ENCODE measurements around the gene THSD4. TPM values are rescaled to one million over a fixed set of nuclear protein-coding genes. Genes with fewer than 3 reads are reported as not detected.

The THSD4 gene
- total RNA-seq, 1 donor = 15.6 TPM

DNA sequence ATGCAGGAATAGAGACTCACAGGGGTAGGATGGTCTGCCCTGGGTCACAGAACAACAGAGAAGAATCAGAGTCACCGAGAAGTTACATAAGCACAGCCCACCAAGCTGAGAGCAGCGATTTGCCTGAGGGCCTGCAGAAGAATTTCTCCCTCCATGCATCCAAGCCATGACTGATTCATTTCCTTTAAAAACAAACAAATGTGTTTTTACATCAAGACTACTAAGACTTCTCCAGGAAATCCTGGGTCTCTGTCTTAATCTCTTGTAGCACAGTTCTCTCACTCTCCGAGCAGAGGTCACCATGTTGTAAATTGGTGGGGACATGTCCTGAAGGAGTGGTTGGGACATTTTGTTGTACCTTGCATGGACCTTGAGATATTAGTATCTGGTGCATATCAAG lies 159.8 kb downstream of the THSD4 start:
- no peaks in the 10 kb centered on the region for H3K9me3 ChIP-seq (ENCODE audit: low read depth, low read length)
- DNase-seq (ENCODE audit: insufficient read length, low spot score, missing footprints) = no peak
- peak overlapping the region; percentile 55 for H3K4me2 ChIP-seq (ENCODE audit: insufficient read depth, low read length)
- no peaks in the 10 kb centered on the region for H3K79me2 ChIP-seq (ENCODE audit: insufficient read depth, low read length)
- H3K4me1 ChIP-seq (ENCODE audit: insufficient read depth, low read length) = peaks cover 55% of the 10 kb centered on the region
- TF ChIP-seq, protein P1, sequence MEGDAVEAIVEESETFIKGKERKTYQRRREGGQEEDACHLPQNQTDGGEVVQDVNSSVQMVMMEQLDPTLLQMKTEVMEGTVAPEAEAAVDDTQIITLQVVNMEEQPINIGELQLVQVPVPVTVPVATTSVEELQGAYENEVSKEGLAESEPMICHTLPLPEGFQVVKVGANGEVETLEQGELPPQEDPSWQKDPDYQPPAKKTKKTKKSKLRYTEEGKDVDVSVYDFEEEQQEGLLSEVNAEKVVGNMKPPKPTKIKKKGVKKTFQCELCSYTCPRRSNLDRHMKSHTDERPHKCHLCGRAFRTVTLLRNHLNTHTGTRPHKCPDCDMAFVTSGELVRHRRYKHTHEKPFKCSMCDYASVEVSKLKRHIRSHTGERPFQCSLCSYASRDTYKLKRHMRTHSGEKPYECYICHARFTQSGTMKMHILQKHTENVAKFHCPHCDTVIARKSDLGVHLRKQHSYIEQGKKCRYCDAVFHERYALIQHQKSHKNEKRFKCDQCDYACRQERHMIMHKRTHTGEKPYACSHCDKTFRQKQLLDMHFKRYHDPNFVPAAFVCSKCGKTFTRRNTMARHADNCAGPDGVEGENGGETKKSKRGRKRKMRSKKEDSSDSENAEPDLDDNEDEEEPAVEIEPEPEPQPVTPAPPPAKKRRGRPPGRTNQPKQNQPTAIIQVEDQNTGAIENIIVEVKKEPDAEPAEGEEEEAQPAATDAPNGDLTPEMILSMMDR (IDR thresholded peaks at IDR 0.05; ENCODE audit: extremely low read depth, low read depth, low read length) = no peak
- no peak overlapping the region for H3K4me3 ChIP-seq (ENCODE audit: insufficient read depth, low read length)
- peak overlapping the region; percentile 63 for H2AFZ ChIP-seq (ENCODE audit: low read length)
- peak overlapping the region; percentile 84 for H3K27ac ChIP-seq (ENCODE audit: low read depth, low read length)
- no peaks in the 10 kb centered on the region for H3K36me3 ChIP-seq (ENCODE audit: insufficient read depth, low read length)
- no peaks in the 10 kb centered on the region for H4K20me1 ChIP-seq (ENCODE audit: insufficient read depth, low read length)
- H3K27me3 ChIP-seq (ENCODE audit: insufficient read depth, low read length) = no peaks in the 10 kb centered on the region

DNA sequence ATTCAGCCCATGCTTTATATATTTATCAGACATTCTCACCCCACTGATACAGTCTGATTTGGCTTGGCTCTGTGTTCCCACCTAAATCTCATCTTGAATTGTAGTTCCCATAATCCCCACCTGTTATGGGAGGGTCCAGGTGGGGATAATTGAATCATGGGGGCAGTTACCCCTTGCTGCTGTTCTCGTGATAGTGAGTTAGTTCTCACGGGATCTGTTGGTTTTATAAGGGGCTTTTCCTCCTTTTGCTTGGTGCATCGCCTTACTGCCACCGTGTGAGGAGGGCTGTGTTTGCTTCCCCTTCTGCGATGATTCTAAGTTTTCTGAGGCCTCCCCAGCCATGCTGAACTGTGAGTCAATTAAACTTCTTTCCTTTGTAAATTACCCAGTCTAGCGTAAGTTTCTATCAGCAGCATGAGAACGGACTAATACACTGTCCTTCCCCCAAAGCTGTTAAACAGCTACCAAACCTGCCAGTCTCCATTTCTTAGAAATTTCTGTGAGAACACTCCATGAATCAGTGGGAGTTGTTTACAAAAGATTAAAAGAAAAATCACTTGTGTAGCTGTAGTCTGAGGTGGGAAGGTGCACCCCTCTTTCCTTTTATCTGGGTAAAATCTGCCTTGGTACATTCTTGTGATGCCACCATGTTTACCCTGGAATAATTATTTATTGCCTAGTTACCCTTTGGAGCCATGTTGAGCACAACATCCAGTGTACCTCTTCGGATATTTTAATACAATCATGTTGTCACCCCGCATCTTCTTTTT lies 160.5 kb downstream of the THSD4 start:
- Histone ChIP-seq H3K4me2 (ENCODE audit: insufficient read depth, low read length) (peak overlapping the region; percentile 55), H3K9me3 (ENCODE audit: low read depth, low read length) (no peaks in the 10 kb centered on the region), H3K27me3 (ENCODE audit: insufficient read depth, low read length) (no peaks in the 10 kb centered on the region), H3K27ac (ENCODE audit: low read depth, low read length) (peak overlapping the region; percentile 84), H4K20me1 (ENCODE audit: insufficient read depth, low read length) (no peaks in the 10 kb centered on the region), H3K79me2 (ENCODE audit: insufficient read depth, low read length) (no peaks in the 10 kb centered on the region), H3K4me3 (ENCODE audit: insufficient read depth, low read length) (no peak overlapping the region), H3K4me1 (ENCODE audit: insufficient read depth, low read length) (peaks cover 61% of the 10 kb centered on the region), H2AFZ (ENCODE audit: low read length) (no peak overlapping the region), H3K36me3 (ENCODE audit: insufficient read depth, low read length) (no peaks in the 10 kb centered on the region)
- TF ChIP-seq, protein P1 (IDR thresholded peaks at IDR 0.05; ENCODE audit: extremely low read depth, low read depth, low read length) = no peak
- DNase-seq (ENCODE audit: insufficient read length, low spot score, missing footprints) = no peak

DNA sequence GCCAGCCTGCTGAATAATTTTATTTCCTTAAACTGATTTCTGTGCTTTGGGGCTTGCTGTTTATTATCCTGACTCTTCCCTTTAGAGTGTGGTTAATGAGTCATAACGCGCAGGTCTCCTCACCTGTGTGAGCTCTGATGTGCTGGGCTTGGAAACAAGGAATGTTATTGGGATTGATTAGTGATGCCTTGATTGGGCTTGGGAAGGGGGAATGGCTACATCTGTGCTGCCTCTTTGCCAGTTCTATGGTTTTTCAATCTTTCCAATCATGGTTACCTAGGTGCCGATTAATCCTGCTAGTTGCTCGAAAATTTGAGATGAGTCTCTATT lies 161.0 kb downstream of the THSD4 start:
- no peak overlapping the region for H3K4me3 ChIP-seq (ENCODE audit: insufficient read depth, low read length)
- H4K20me1 ChIP-seq (ENCODE audit: insufficient read depth, low read length) = no peaks in the 10 kb centered on the region
- no peak overlapping the region for H2AFZ ChIP-seq (ENCODE audit: low read length)
- no peak for DNase-seq (ENCODE audit: insufficient read length, low spot score, missing footprints)
- no peaks in the 10 kb centered on the region for H3K36me3 ChIP-seq (ENCODE audit: insufficient read depth, low read length)
- peaks cover 66% of the 10 kb centered on the region for H3K4me1 ChIP-seq (ENCODE audit: insufficient read depth, low read length)
- H3K27ac ChIP-seq (ENCODE audit: low read depth, low read length) = no peak overlapping the region
- H3K27me3 ChIP-seq (ENCODE audit: insufficient read depth, low read length) = no peaks in the 10 kb centered on the region
- H3K4me2 ChIP-seq (ENCODE audit: insufficient read depth, low read length) = no peak overlapping the region
- H3K79me2 ChIP-seq (ENCODE audit: insufficient read depth, low read length) = no peaks in the 10 kb centered on the region
- H3K9me3 ChIP-seq (ENCODE audit: low read depth, low read length) = no peaks in the 10 kb centered on the region
- TF ChIP-seq, protein P1 (IDR thresholded peaks at IDR 0.05; ENCODE audit: extremely low read depth, low read depth, low read length) = no peak

DNA sequence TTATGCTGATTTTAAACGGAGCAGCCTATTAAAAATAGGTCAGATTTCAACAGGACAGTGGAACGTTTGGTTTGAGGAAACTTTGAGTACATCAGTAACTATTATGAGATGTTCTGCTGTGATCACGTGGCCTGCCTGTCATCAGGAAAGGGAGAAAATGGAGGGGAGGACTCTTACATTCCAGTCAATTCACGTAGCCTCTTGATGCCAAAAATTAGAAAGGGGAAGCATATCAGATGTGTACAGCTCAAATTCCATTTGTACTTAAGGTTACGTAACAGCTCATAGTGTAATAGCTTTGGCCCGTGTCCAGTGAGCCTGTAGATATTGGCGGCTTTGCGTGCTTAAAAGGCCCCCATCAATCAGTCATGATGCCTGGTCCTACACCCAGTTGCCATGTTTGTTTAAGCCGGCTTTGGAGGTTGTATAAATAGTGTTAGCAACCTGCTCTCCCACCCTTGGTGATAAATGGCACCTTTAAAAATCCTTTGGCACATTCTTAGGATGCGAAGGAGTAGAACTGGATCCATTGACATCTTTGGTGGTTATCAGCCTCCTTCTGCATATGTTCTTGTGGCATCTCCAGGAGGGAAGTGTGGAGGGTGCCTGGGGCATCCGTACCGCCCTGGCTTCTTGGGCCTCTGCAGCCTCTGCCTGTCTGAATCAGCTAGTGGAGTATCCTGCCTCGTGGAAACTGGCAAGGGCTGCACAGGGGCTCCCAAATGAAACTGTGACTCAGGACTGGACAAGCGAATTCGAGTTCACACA lies 163.9 kb downstream of the THSD4 start:
- Histone ChIP-seq H4K20me1 (ENCODE audit: insufficient read depth, low read length) (no peaks in the 10 kb centered on the region), H3K36me3 (ENCODE audit: insufficient read depth, low read length) (no peaks in the 10 kb centered on the region), H3K4me2 (ENCODE audit: insufficient read depth, low read length) (peak overlapping the region; percentile 53), H3K79me2 (ENCODE audit: insufficient read depth, low read length) (no peaks in the 10 kb centered on the region), H3K4me1 (ENCODE audit: insufficient read depth, low read length) (peaks cover 61% of the 10 kb centered on the region), H3K4me3 (ENCODE audit: insufficient read depth, low read length) (no peak overlapping the region), H3K9me3 (ENCODE audit: low read depth, low read length) (no peaks in the 10 kb centered on the region), H3K27ac (ENCODE audit: low read depth, low read length) (peak overlapping the region; percentile 86), H3K27me3 (ENCODE audit: insufficient read depth, low read length) (no peaks in the 10 kb centered on the region), H2AFZ (ENCODE audit: low read length) (peak overlapping the region; percentile 37)
- TF ChIP-seq, protein P1 (IDR thresholded peaks at IDR 0.05; ENCODE audit: extremely low read depth, low read depth, low read length) = no peak
- DNase-seq (ENCODE audit: insufficient read length, low spot score, missing footprints) = no peak
